NCI-H446 (cell line): ENCODE results near the gene LRRN4.

Experiments
- DNase-seq, 2 experiments: peaks; one replicate each; lab custom pipeline; 2025; lab: John Stamatoyannopoulos, UW

The LRRN4 gene

DNA sequence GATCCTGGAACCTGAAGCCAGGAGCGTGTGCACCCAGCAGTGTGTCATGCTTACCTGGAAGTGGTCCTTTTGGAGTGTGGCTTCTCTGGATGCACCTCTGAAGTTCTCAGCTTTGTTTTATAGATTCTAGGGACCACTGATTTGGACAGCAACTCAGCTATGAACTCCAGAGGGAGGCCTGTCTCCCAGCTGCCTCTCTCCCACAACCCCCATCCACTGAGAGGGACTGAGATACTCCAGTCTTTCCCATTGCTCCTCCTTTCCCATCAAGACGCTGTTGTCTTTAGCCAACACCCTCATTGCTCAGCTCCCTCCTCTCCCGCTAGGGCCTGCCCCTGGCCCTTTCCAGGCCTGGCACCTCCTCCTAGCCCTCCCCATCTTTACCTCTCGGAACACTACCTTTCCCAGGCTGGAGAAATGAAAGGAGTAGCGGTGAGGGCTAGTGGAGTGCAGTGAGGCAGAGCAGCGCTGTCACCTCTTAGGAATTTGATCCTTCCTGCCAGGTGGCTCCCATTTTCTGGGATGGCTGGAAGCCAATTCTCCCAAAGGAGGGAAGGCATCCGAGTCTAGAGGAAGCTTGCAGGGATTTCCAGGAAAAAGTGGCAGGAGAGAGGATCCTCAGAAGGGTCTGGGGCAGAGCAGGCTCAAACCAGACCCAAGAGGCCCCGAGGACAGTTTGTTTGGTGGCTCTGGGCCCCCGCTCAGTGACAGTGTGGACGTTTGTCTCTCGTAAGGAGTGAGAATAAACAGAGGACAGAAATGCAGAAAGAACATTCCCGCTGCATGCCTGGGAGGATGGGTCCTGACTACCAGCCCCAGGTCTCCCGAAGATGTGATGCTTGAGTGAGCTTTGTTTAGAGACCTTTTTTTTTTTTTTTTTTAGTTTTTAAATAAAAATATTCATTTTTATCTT, at the start of gene LRRN4:
TSS of gene LRRN4 (minus strand) at position 285 of the 913 bp plus-strand sequence. CDS start 1,261 bp downstream, outside the sequence.
- peak in 1 of 2 experiments; percentile 46 for DNase-seq

DNA sequence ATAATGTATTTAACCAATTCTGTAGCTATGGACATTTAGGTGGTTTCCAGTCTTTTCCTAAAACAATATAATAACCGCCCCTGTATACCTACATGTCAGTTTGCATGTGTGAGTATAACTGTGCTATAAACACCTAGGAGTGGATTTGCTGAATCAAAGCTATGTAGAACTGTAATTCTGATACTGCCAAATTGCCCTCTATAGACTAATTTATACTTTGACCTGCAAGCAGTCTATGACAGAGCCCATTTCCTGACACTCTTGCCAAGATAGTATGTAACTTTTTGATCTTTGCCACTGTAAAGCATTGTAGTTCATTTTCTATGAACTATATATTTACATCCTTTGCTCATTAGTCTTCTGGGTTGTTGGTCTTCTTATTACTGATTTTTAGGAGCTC, 49.4 kb upstream of the LRRN4 start:
- no peak for DNase-seq

DNA sequence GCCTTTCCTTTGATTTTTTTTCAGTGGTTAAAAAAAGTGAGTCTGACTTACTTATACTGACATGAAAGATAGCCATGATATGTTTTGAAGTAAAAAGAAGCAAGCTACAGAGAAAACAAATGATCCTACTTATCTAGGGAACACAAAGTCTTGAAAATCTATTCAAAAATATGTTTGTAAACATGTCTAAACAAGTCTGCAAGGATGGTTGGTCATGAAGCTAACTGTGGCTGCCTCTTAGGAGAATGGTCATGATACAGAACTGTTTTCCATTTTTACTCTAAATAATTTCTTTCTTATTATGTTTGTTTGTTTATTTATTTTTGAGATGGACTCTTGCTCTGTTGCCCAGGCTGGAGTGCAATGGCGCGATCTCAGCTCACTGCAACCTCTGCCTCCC, 47.5 kb upstream of the LRRN4 start:
- DNase-seq = no peak

DNA sequence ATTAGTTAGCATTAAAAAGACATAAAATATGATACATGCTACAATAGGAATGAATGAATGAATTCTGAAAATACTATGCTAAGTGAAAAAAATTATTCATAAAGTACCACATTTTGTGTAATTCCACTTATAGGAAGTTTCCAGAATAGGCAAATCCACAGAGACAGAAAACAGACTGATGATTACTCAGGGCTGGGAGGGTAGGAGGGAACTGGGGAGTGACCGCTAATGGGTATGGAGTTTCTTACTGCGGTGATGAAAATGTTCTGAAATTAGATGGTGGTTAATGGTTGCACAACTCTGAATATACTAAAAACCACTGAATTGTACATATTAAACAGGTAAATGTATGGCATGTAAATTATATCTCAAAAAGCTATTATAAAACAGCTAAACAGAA, 46.4 kb upstream of the LRRN4 start:
- no peak for DNase-seq

DNA sequence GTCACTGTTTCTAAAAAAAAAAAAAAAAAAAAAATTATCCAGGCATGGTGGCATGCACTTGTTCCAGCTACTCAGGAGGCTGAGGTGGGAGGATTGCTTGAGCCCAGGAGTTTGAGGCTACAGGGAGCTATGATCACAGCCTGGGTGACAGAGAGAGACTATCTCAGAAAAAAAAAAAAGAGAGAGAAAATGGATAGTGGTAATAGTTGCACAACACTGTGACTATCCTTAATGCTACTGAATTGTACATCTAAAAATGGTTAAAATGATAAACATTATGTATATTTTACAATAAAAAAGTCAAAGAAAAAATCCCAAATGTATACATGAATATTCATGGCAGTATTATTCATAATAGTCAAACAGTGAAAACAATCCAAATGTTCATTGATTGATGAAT, 46.0 kb upstream of the LRRN4 start:
- no peak for DNase-seq

DNA sequence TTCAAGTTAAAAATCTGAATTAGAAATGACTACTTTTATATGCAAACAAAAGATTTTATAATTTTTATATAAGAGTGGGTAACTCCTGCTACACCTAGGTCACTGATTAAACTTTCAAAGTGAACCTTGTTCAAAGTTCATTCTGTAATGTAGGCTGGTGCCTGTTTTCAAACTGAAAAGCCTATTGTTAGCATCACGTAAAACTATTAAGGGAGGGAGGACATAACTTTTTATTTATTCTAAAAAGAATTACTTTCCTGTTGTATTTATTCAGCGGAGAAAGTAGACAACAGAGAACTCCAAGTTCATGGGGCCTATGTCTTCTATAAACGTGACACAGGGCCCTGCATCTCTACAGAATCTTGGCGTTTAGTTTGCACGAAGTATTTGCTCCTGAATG, 41.5 kb upstream of the LRRN4 start:
- DNase-seq = no peak

DNA sequence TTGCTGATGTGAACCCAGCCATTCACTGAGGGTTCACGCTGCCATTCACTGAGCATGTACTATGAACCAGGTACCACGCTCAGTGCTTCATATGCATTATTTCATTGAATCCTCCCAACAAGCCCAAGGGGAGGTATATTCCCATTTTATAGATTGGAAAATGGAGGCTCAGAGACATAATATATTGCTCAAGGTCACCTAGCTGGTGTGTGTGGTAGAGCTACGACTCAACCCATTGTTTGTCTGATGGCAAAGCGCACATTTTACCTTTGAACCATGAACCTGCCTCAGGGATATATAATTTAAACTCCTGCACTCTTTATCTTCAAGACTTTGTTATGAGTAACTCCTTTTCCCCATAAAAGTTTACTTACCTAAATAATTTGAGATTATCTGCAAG, 40.7 kb upstream of the LRRN4 start:
- no peak for DNase-seq

DNA sequence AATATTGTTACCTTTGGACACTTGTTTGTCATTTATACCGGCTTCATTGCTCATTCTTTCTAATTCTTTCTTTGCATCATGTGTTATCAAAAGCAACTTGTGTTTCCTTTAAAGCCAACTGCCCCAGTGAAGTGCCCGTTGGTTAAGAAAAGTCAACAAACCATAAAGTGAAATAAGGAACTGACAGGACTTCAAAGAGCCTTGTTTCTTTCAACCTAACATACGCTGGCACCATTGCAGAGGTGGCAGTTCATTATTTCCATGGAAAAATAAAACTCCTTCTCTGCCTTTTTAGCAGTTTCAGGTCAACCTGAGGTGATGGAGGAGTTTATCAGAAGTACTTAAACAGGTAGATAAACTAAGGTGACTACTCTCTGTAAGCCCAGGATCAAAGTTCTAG, 40.2 kb upstream of the LRRN4 start:
- no peak for DNase-seq

DNA sequence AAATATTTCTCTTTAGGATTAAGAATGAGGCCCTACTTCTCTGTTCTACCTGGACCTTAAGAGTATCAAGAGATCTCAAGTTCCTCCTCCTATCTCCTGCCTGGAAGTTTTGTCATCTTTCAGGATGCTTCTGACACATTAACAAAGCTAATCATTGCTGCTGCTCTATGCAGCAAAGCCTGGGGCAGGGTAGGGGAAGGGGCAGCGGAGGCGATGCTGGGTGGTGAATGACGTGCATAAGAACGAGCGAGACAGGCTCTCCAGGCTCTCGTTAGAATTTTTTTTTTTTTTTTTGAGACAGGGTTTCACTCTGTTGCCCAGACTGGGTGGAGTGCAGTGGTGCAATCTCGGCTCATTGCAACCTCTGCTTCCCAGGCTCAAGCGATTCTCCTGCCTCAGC, 37.8 kb upstream of the LRRN4 start:
- no peak for DNase-seq

DNA sequence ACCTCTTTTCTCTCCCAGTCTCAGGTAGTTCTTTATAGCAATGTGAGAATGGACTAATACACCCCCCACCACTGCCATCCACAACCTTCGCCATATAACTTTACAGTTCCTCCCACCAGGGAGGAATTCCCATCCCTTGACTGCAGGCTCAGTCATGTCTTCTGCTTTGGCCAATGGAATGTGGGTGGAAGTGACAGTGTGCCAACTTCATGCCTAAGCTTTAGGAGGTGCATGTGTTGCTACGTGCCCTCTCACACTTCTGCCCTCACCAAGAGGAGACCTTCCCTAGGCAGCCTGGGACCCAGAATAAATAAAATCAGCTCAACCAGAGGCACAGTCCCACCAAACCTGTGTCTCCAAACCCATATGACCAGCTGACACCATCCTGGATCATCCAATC, 33.0 kb upstream of the LRRN4 start:
- no peak for DNase-seq

DNA sequence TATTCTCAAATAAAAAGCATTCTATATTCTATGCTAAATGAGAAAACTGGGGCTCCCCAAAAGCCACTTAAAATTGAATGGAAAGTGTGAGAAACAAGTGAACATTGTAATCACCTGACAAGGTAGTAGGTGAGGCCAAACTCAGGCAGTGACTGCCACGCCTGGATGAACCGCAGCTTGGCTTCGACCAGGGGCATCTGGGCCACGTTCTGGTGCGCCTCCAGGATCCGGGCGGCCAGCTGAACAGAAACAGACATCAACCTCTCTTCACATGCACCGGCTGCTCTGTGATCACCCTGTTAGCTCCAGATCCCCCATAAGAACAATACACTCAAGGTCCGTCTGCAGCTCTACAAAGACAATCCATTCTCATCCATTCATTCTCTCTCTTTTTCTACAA, 30.1 kb upstream of the LRRN4 start:
- no peak for DNase-seq

DNA sequence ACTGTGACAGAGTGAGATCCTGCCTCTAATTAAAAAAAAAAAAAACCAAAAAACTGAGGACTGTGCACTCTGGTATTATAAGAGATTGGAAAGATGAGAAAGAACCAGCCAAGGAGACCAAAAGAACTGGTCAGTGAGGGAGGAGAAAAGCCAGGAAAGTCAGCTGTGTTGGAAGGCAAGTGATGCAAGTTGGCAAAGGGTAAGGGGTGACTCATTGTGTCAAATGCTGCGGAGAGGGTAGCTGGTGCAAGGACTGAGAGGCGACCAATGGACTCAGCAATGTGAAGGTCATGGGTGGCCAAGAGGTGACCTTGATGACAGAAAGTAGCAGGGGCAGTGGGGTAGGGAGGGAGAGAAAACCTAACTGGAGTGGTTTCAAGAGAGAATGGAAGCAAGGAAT, 27.4 kb upstream of the LRRN4 start:
- no peak for DNase-seq

DNA sequence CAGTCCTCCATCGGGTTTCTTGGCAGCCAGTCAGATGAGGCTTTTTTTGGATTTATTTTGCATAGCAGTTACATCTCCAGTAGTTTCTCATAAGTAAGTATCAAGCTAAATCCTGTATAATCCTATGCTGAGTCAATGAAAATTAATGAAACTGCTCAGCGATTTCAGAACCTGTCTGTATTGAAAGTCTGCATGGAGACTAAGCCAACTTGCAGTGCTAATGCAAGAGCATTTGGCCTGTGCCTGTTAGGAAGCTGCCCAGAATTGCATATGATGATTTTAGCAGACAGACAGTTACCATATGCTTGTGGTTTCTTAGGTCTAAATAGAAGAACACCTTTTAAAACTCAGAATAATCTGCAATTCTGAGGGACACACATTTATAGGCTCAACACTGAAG, 25.2 kb upstream of the LRRN4 start:
- DNase-seq = no peak

DNA sequence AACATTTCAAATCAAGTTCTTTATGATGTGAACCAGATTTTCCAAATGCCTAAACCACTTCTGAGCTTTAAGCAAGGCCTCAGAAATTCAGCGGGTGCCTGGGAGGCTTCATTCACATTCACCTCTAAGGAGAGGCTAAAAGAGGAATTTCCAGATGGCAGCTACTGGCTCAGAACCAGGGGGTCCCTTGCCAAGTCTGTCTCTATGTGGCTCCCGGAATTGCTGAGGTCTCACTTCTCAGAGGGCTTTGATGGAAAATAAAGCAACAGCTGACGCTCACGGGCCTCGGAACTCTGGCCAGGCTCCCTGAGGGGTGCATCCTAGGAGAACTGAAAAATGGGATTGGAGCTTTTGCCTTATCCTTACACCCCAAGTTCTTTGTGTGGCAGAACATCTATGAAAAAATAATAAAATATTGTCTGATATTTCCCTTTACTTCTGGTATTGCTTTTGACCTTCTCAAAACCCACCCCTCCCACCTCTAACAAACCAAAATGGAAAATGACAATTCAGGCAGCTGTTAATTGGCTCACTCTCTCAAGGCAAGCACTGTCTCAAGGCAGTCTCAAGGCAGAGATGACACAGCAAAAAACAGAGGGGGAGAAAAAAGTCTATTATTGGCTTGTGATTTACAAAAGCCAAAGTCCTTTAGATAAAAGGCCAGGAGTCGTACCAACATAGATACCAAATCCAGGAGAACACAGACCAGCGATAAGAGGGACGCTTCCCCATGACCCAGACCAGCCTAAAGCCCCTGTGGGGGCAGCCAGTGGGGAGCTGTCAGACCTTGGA, 21.8 kb upstream of the LRRN4 start:
- DNase-seq = peak; percentile 74 to 88

DNA sequence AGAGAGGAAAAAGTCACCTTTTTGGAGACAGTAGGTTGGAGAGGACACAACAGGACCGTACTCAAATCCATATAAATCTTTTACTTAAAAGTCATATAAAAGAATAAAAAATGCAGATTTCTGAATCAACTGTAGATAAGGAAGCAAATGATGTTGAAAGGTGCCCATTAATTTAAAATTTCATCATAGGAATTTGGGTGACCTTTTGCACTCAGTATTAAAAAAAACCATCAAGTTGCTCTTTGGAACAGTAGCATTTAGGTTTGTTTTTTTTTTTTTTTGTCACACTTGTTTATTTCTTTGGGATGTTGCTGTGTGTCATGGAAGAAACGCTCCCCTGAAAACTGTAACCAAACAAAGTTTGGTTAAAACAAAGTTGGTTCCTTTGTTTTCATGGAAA, 20.9 kb upstream of the LRRN4 start:
- DNase-seq = no peak

DNA sequence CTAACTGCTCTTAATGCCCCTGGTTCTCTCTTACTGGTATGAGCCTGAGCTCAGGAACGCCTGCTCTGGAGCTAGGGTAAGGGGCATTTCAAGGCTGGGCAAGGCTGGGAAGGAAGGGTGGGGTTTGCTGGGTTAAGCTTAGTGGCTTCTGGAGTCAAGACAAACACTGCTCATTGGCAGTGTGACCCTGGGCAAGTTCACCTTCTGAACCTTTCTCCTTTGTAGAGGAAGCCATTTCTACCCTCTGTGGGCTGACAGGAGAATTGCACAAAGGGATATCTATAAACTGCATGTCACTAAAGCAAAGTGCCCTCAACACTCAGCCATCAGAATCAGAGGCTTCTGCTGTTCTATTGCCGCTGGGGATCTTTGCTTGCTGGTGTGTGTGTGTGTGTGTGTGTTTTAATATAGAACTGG, 20.3 kb upstream of the LRRN4 start:
- DNase-seq = peak in 1 of 2 experiments; percentile 8

DNA sequence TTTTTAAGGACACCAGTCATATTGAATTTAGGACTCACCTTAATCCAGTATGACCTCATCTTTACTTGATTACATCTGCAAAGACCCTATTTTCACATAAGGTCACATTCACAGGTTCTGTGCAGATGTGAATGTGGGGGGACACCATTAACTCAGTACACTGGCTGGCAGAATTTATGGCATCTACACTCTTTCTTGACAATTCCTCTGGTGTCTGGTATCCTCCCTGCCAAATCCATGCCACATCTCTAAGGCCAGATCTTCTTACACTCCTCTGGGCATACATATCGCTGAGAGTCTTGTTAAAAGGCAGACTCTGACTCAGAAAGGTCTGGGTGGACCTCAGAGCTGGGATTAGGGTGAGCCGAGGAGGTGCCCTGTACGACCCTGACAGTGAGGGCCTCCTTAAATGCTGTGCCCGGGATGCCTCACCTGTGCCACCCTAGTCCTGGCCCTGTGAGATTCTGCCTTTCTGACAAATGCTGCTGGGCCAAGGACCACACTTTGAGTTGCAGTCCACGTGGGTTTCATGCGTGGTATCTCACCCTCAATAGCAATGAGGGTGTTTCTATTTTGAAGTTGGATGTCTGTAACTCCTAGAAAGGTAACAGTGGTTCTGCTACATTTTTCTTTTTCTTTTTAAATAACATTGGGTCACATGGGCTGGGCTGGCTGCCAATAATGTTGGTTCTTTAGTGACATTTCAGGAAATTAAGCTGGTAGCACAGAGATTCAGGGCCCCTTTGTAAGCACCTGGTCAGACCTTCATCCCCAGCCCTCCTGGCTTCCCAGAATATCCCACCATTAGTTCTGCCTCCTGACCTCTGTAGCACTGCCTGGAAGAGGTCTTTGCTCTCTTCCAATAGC, 17.2 kb upstream of the LRRN4 start:
- no peak for DNase-seq

DNA sequence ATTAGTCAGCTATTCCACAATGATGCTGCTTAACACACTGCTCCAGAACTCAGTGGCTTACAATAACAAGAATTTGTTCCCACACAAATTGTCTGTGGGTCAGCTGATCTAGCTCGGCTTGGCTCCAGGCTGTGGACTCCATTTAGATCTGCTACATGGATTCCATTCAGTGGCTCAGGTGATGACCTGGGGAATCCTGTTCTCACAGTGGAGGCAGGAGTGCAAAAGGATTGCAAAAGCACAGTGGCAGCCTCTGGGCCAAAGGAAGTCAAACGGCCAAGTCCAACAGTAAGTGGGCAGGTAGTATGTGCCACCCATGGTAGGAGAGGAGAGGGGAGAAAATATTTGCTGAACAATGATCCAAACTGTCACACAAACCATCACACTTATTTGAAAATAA, 15.8 kb upstream of the LRRN4 start:
- no peak for DNase-seq

DNA sequence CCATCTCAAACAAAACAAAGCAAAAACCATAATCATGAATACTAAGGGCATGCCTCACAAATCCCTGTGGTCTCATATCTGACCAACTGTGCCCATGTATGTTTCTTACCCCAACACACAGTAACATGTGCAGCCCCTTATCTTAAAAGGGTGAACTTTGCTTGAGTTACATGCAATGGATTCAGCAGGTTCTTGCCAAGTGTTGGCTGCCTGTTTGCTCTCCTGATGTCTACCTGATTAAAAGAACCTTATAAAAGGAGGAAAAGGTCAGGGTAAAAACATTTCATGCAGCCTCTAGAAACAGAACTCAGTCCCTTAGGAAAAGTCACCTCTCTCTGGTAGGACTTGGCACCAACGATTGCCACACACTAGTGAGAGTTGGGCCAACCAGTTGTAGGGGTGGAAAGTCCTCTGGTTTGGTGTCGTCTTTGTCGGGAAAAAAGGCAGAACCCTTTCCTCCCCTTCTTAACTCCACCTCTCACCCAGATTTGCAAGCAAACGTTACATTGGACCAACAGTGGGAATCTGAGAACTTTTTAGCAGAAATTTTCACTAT, 14.0 kb upstream of the LRRN4 start:
- DNase-seq = no peak

DNA sequence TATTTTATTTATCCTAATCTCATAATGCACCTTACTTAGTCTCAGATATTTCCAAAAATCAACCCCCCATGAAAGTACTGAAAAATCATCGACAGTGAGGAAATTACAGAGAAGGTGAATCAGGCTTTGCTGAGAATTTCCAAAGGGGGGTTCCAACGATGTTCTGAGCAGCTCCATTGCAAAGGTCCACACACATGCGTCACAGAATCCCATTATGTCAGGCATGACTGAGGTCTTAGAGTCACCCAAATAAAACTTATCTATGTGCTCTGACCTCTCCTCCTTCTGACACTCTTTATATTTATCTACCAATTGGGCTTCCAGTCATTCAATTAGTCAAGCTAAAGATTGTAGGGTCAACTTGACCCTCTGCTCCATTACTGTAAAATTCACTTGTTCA, 12.7 kb upstream of the LRRN4 start:
- DNase-seq = no peak

DNA sequence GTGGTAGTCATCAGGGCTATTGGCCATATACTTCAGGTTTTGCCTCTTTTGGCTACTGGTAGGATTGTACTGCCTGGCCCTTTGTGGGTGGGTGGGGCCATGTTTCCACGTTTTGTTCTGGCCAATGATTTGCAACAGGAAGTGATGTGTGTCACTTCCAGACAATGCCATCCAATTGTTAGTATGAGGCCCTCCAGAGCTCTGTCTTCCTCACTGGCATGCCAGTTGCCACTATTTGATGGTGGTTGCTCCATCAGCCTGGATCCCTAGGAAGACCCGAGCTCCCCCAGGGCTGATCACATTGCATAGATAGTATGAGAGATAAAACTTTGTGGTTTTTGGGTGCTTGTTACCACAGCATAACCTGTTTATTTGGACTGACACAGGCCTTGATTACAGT, 7.7 kb upstream of the LRRN4 start:
- no peak for DNase-seq

DNA sequence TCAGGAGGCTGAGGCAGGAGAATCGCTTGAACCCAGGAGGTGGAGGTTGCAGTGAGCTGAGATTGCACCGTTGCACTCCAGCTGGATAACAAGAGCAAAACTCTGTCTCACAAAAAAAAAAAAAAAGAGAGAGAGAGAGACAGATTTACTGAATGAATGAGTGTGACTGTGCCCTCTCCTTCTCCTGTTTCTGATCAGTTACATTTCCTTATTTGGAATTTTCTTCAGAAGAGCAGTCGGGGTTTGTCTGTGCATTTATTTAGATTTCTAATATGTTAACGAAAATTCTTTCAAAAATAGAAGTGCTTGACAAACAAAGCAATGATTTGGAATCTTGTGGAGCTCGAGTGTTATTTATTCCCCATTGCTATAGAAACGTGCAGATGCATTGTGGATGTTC, 6.4 kb upstream of the LRRN4 start:
- DNase-seq = no peak
